NCI-H2029 treated with DMSO at 0.1 percent for 48 hours (cell line): Measurements from ENCODE around the gene KRTAP10-6.
"Not testable (repeated sequence)": the region's sequence is repeated elsewhere in the genome, so short reads cannot be mapped to it uniquely, and the experiment has no call there.

Source experiments
- DNase-seq: peaks from one replicate; lab custom pipeline; 2025; lab: John Stamatoyannopoulos, UW

Gene KRTAP10-6

DNA sequence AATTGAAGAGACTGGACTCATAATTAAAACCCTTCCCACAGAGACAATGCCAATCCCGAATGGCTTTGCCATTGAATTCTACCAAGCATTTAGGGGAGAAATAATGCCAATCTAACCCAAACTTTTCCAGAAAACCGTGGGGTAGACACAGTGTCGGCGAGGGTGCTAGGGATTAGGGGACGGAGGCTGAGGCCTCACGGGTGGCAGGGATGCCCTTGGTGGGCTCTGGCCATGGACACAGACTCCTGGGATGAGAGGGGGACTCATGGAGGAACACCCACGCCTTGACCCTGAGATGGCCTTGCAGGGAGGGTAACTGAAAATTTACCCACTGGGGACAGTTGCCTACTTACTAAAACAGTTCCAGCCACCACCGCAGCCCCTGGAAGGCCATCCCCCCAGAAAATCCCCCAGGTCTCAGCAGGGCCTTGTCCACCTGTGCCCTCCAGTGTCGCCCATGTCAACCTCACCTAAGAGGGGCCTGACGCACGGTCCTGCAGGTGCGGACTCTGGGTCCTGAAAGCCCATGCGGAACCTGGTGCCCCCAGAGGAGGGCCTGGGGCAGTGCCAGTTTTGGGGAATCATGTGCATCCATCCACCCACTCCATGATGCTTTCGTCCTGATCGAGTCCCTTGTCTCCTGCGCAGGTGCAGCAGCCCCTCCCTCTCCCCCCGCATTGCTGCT is 13.8 kb downstream of the KRTAP10-6 start:
- no peak for DNase-seq

DNA sequence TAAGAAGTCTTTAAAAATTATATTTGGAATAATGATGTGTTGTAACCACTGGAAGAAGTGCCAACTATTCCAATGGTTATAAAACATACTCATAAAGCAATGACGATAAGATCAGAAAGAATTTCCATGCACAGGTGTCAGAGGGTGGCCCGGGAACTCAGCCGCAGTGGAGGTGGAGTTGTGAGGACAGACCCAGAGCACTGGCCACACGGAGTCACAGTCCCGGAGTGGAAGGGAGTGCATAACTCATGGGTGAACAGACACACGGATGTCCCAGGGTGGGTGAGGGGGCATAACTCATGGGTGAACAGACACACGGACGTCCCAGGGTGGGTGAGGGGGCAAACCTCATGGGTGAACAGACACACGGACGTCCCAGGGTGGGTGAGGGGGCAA is 16.3 kb downstream of the KRTAP10-6 start:
- no peak for DNase-seq

DNA sequence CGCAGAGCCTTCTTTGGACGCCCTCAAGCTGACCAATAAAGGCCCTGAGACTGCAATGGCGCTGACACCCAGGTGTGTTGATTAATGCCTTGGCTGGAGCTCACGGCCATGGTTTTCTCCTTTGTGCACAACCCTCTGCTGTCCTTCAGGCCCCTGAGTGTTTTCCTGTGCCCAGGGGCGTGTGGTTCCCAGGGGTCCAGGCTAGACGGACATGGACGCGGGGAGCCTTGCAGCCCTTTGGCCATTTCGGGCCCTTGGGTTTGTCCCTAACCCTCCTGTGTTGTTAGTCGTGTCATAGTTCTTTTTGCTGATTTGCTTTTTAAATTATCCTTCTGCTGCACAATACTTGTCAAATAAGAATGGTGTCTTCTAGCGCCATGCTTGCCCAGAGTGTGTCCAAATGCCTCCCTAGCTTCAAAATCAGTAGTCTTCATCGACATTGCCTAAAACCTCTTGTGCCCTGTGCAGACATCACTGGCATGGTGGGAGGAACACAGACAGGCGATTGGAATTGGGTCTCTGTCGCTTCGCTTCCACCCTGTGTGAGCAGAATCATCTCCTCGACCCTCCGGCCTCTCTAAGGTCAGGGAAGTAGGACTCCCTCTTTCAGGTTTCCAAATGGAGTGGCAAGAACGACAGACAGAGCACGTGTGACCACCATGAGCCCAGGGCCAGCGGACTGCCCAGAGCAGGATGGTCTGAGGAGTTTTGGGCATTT is 16.8 kb downstream of the KRTAP10-6 start:
- DNase-seq: no peak

DNA sequence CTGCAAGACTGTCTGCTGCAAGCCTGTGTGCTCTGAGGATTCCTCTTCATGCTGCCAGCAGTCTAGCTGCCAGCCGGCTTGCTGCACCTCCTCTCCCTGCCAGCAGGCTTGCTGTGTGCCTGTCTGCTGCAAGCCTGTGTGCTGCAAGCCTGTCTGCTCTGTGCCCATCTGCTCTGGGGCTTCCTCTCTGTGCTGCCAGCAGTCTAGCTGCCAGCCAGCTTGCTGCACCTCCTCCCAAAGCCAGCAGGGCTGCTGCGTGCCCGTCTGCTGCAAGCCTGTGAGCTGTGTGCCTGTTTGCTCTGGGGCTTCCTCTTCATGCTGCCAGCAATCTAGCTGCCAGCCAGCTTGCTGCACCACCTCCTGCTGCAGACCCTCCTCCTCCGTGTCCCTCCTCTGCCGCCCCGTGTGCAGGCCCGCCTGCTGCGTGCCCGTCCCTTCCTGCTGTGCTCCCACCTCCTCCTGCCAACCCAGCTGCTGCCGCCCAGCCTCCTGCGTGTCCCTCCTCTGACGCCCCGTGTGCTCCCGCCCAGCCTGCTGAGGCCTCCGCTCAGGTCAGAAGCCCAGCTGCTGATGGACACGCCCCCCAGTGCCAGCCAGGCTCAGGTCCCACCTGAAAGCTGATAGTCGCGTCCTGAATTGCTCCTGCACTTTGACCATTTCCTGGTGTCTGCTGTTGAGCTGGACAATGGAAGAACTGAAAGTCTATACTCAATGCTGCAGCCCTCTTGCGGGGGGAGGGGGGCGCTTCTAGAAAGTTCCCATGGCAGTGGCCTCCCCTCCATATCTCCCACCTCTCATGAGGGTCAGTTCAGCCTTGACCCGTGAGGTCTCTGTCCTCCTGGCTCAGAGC is 17.6 kb downstream of the KRTAP10-6 start:
- no peak for DNase-seq

DNA sequence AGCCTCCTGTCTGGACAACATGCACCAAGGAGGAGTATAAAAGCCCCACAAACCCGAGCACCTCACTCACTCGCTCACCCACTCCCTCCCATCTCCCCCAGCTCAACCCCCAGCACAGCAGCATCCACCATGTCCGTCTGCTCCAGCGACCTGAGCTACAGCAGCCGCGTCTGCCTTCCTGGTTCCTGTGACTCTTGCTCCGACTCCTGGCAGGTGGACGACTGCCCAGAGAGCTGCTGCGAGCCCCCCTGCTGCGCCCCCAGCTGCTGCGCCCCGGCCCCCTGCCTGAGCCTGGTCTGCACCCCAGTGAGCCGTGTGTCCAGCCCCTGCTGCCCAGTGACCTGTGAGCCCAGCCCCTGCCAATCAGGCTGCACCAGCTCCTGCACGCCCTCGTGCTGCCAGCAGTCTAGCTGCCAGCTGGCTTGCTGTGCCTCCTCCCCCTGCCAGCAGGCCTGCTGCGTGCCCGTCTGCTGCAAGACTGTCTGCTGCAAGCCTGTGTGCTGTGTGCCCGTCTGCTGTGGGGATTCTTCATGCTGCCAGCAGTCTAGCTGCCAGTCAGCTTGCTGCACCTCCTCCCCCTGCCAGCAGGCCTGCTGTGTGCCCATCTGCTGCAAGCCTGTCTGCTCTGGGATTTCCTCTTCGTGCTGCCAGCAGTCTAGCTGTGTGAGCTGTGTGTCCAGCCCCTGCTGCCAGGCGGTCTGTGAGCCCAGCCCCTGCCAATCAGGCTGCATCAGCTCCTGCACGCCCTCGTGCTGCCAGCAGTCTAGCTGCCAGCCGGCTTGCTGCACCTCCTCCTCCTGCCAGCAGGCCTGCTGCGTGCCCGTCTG is 18.5 kb downstream of the KRTAP10-6 start, which contains the start of gene KRTAP10-4:
Gene KRTAP10-4, plus strand, starts transcription at position 100 of the 827 bp plus-strand sequence. Its CDS starts 30 bp downstream, at position 130.
- DNase-seq: not testable (repeated sequence)

DNA sequence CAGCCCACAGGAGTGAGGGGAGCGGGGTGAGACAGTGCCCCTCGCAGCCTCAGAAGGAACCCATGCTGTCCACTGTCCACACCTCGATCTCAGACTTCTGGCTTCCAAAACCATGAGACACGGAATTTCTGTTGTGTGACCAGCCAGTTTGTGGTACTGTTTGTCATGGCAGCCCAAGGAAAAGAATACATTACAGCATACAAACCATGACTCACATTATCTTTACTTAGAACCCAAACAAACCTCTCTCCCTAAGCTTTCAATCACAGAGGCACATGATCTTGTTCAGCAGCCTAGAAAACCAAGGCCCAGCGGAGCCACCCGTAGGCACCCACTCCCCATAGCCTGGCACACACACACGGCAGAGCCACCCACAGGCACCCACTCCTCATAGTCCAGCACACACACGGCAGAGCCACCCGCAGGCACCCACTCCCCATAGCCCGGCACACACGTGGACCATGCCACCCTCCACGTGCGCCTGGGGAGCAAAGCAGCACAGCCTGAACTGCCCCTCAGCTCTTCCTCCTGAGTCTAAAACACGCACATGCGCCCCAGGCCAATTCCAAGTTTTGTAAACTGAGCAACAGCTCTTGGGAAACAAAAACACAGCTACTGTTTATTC is 19.2 kb downstream of the KRTAP10-6 start:
- no peak for DNase-seq

DNA sequence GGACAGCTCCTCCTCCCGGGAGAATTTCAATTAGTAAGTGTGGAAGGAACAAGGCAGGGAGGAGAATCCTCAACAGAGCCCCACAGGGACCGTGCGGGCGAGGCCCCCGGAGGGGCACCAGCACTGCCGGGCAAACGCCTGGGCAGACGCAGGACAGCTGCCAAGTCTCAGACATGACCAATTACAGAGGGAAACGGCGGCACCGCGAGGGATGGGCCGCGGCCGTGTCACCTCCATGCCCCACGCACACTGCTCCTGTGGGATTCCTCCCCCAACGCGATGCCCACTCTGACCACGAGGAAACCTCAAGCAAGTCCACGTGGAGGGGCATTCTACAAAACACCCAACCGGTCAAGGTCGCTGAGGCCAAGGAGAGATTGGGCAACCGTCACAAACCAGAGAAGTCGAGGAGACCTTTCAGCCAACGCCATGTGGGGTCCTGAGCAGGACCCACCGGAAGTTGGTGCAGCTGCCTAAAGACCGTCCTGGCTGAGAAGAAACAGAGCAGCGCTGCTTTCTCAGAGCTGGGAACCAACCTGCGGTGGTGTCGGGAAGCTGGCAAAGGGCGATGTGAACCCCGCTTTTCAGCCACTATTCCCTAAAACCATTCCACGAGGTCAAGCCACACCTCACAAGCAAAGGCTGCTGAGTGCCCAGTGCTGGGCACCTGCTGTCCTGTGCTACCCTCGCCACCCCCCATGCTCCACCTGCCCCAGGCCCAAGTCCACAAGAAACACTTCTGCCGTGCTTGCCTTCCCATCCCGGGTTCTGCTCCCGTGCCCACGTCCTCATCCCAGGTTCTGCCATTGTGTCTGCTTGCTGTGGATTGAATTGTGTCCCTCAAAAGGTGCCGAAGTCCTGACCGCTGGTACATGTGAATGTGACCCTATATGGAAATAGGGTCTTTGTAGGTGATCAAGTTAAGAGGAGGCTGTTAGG is 20.2 kb downstream of the KRTAP10-6 start:
- no peak for DNase-seq

DNA sequence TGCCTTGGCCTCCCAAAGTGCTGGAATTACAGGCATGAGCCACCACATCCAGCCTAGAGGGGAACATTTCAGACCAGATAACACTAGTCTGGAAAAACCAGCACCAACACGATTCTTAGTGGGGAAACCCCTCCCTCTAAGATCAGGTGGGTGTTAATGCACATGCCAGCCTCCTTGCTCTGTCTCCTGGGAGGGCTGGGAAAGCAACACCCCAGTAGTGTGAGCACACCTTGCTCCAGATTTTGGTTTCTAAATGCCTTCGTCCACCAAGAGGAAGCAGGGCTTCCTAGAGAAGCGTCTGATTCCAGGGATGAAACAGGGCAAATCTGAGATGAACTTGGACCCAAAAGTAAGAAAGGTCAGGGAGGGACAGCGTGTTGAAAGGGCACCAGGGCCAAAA is 21.0 kb downstream of the KRTAP10-6 start:
- no peak for DNase-seq

DNA sequence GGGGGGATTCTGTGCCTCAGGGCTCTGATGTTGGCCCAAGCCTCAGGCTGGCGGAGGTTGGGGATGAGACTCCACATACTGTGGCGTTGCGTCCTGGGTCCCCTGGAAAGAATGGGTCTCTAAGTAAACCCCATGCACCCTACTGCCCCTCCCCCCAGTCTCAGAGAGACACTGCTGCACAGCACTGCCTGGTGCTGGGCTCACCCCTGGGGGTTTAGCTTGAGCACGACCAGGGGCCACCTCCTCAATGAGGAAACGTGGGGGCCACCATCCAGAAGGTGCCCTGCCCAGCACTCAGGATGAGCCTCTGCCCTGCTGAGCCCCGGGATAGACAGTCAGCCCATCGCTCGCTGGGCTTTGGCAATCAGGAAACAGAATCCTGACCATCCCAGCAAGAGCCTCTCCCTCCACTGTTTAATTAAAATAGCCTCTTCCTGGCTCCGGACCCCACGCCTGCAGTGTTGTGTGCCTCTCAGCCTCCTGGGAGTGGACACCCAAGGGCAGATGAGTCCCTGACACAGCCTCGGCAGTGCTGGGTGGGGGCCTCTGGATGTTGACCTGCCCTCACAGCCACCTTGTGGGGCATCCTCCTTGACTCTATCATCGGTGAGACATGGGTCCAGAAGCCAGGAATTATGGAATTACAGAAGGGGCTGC is 22.3 kb downstream of the KRTAP10-6 start:
- no peak for DNase-seq

DNA sequence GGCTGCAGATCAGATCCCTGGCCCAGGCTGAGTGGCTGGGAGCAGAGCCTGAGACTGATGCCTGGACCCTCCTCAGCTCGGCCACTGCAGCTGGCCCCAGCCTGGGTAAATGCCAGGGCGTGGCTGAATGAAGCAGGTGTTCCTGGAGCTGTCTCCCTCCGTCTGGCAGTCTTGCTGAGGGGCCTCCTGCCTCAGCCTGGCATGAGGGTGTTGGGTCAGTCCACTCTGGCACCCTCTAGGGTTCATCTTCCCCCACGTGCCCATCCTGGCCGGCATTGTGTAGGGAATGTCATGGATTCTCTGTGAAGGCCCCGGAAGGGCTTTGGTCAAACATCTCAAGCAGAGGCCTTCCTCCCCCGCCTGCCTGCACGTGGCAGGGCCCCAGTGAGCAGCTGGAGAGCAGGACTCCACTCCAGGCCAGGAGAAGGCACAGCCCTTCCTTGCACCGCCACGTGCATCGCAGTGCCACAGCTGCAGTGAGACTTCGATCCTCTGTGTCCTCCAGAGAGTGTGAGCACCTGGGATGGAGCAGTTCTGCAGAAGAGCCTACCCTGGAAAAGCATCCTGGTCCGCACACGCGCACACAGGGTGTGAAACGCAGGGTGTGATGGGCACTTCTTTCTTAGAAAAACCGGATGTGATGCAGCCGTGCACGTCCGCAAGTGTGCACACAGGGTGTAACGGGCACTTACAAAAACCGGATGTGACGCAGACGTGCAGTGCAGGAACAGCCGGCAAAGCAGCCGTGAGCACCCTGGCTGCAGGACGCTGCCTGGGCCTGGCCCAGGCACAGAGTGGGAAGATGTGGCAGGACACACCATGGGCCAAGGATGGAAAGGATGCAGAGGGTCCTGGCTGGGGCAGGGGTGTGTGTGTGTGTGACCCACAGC is 23.4 kb downstream of the KRTAP10-6 start:
- no peak for DNase-seq

DNA sequence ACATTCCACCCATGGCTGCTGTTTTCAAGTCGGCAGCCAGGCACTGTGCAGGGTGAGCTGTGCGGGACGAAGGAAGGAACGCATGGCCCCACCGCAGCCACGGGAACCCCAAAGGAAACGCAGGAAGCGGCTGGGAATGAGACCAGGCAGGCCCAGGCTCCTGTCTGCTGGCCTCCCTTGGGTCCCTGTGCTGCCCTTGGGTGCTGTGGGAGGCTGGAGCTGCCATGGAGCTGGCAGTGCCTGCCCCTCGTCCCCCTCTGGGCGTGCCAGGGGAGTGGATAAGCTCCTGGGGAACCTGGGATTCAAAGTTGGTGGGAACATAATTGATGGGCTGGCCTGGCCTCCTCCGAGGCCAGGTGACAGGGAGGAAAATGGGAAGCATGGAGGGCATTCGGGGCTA is 24.0 kb downstream of the KRTAP10-6 start:
- DNase-seq: no peak

DNA sequence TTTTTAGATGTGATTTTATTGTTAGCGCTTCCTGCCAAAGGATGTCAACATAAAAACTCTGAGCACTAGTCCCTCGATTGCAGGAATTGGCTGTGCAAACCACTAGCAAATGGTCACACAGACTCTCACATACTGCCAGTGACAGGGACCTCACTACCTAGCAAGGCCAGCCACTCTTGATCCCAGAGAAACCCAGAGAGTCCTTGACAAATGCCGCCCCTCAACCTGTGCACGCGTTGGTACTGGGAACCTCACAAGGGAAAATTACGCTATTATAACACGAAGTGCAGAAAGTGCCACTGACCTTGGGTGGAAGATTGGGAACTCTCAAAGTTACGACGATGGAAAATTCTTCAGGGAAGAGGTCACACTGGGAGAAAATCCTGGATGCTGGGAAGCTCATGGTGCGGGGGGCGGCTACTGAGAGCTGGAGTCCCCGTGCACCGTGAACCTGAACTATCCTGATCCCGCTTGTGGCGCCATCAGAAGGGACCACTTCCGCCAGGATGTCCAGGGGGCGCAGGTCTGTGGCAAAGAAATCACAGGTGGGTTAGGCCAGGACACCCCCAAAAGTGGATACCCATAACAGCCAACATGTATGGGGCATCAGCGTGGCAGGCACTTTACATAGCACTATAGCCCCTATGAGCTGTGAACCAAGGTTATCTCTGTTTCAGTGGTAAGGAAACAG is 24.7 kb downstream of the KRTAP10-6 start:
- no peak for DNase-seq

DNA sequence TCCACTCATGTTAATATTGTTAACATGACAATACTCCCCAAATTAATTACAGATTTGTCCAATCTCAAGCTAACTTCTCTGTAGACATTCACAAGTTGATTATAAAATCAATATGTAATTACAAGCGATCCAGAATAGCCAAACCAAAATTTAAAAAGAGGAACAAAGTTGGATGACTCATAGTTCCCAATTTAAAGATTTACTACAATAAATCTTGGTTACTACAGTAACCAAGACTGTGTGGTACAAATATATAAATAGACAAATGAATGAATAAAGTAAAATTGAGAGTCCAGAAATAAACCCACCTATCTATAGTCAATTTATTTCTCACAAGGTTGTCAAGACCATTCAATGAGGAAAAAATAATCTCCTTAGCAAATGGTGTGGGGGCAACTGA is 25.9 kb downstream of the KRTAP10-6 start:
- DNase-seq: no peak

DNA sequence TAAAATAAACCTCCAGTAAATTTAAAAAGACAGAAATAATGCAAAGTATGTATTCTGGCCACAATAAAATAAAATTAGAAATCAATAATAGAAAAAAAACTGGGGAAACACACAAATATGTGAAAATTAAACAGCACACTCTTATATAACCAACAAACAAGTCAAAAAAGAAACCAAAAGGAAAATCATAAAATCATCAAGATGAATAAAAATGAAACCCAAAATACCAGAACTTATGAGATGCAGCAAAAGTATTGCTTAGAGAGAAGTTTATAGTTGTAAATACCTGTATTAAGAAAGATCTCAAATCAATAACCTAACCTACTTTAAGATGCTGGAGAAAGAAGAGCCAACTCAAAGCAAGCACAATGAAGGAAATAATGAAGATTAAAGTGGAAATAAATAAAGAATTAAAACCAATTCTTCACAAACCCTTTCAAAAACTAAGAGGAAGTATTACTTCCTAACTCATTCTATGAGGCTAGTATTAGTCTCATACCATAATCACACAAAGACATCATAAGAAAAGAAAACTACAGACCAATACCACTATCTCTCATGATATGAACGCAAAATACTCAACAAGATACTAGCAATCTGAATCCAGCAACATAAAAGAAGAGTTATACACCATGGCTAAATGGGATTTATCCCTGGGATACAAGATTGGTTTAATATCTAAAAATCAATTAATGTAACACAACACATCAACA is 27.3 kb downstream of the KRTAP10-6 start:
- no peak for DNase-seq

DNA sequence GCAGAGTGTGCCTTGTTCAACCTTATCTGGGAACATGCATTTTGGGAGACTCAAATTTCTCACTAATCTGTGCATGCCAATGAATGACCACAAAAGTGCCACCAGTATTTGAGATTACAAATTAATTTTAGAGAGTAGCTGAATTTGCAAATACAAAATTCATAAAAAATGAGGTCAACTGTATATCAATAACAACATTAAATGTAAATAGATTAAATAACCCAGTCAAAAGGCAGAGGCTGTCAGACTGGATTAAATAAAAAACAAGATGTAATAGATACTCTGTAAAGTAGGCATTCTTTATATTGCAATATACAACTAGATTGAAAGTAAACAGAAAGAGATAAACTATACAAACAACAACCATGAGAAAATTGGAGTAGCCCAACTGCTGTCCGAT is 28.2 kb downstream of the KRTAP10-6 start:
- DNase-seq: no peak

DNA sequence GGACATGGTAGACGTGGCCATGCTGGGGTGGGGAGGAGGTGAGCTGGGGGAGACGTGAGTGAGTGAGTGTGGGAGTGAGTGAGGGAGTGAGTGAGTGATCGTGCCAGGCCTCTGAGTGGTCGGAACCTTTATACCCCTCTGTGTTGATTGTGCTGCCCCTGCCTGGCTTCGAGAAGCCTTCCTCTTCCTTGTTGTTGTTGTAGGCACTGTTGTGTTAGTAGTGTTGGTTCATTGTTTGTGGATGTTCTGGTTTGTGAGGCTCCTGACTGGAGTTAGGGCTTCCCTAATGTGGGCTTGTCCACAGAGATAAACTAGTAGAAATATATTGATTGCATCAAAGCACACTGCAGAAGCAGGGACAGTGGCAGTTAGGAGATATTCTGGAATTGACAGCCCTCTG is 33.6 kb downstream of the KRTAP10-6 start, which contains the start of gene KRTAP10-3:
Gene KRTAP10-3, minus strand, starts transcription at position 101 of the 400 bp plus-strand sequence. Its CDS starts 80 bp downstream, at position 21.
- DNase-seq: no peak

DNA sequence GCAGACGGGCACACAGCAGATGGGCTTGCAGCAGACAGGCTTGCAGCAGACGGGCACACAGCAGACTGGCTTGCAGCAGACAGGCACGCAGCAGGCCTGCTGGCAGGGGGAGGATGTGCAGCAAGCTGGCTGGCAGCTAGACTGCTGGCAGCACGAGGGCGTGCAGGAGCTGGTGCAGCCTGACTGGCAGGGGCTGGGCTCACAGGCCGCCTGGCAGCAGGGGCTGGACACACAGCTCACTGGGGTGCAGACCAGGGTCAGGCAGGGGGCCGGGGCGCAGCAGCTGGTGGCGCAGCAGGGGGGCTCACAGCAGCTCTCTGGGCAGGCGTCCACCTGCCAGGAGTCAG is 34.0 kb downstream of the KRTAP10-6 start:
- not testable (repeated sequence) for DNase-seq
